ENCODE results near the gene MED16. TPM values are rescaled to one million over a fixed set of nuclear protein-coding genes. Genes with fewer than 3 reads are reported as not detected.

Gene MED16
- total and polyA plus RNA-seq, 2 of the 13 experiments (the other 11 are each of a cell fraction or from before 2014, with no cell fraction given) = 13.3 to 14.8 TPM

GRCh38 chr19:924553-925086 lies 31.6 kb upstream of the MED16 start (continued):
- TF ChIP-seq ZNF609 (CRISPR knock-in tag; IDR thresholded peaks at IDR 0.05; ENCODE audit: borderline replicate concordance) (no peak), GABPA (IDR thresholded peaks at IDR 0.05; ENCODE audit: low read depth, low read length) (no peak), GABPA (CRISPR knock-in tag; IDR thresholded peaks at IDR 0.05; ENCODE audit: low read depth) (no peak), ZBTB2 (CRISPR knock-in tag; IDR thresholded peaks at IDR 0.05; ENCODE audit: low read depth) (peak; percentile 77), ZMYM2 (CRISPR knock-in tag; IDR thresholded peaks at IDR 0.05) (no peak; the same call in 1 of the 2 replicates), ZBTB20 (CRISPR knock-in tag; IDR thresholded peaks at IDR 0.05; ENCODE audit: borderline replicate concordance, low read depth) (no peak), YEATS4 (CRISPR knock-in tag; IDR thresholded peaks at IDR 0.05; ENCODE audit: borderline replicate concordance) (0 out of 2 replicates have a peak, but pooled peaks have one; percentile 16), ZNF260 (CRISPR knock-in tag; IDR thresholded peaks at IDR 0.05; ENCODE audit: borderline replicate concordance, low read depth) (no peak), NPAS2 (CRISPR knock-in tag; IDR thresholded peaks at IDR 0.05; ENCODE audit: borderline replicate concordance) (no peak), U2AF1 (optimal IDR thresholded peaks at IDR 0.05; ENCODE audit: low read depth, low read length) (no peak), PHF20 (CRISPR knock-in tag; IDR thresholded peaks at IDR 0.05) (no peak), THYN1 (CRISPR knock-in tag; IDR thresholded peaks at IDR 0.05; ENCODE audit: borderline replicate concordance, low read depth) (no peak), DMAP1 (CRISPR knock-in tag; IDR thresholded peaks at IDR 0.05) (no peak), ZNF674 (CRISPR knock-in tag; IDR thresholded peaks at IDR 0.05; ENCODE audit: low read depth) (no peak), ELF3 (CRISPR knock-in tag; IDR thresholded peaks at IDR 0.05) (no peak), ZNF615 (CRISPR knock-in tag; IDR thresholded peaks at IDR 0.05; ENCODE audit: borderline replicate concordance) (no peak), TIGD3 (CRISPR knock-in tag; IDR thresholded peaks at IDR 0.05; ENCODE audit: borderline replicate concordance) (no peak), HOXA7 (CRISPR knock-in tag; IDR thresholded peaks at IDR 0.05) (no peak), ARNTL (CRISPR knock-in tag; IDR thresholded peaks at IDR 0.05) (no peak), FOXM1 (CRISPR knock-in tag; IDR thresholded peaks at IDR 0.05) (no peak), LRRFIP1 (CRISPR knock-in tag; conservative IDR thresholded peaks at IDR 0.05) (no peak)
